Measurements from ENCODE around the gene THSD4.

Gene THSD4

DNA sequence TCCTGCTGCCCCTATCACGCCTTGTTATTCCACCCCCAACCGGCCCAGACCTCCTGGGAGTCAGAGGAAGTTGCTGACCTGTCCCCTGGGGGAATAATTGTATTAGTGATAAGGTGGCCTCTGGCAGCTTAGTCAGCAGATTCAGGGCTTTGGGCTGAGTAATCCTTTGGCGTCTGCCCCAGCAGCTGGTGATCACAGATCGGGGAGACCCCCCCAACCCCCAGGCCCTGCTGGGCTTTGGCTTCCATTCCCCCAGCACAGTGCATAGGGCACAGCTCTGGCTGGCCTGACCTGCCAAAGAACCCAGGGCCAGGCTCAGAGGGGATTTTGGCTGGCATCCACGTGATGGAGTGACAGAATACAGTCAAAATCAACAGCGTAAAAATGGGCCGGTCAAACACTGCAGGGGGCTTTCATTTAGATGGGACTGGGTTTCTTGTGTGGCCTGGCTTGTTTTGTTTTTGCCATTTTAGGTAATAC lies 691.2 kb downstream of the THSD4 start:
- no peak for DNase-seq (ENCODE audit: low read depth in 2 of 2)

DNA sequence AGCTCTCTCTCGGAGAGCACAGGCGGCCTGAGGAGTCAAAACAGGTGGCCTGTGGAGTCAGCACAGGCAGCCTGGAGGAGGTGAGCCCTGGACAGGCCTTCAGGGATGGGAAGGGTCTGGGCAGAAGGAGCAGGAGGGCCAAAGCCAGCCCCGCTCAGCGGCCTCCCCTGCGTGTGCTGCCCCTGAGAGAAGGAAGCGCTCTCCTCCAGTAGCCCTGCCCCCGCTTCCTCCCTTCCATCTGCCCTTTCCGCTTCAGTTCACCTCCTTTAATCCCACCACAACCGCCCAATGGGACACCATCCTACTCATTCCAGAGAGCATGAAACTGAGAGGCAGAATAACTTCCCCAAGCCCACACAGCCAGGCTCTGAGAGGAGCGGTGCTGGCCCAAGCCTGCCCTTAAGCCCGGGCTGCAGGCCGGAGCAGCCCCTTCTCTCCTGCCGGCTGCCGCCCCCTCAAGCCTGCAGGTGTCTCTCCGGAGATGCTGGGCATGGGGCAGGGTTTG lies 691.9 kb downstream of the THSD4 start:
- DNase-seq (ENCODE audit: low read depth in 2 of 2) = no peak

DNA sequence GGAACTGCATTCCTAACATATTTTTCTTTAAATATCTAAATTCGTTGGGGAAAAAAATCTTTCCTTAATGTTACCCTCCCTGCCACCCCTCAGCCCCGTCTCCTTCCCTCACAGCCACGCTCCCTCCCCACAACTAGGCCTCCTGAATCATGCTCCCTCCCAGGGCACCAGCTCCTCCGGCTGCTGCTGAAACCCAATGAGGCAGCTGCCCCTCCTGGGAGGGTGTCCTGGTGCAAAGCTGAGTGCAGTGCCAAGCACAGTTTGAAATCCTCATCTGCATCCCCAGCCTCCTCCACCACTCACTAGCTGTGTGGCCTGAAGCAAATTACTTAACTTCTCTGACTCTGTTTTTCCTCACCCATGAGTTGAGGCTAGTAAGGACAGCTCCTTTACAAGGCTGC lies 692.4 kb downstream of the THSD4 start:
- DNase-seq (ENCODE audit: low read depth in 2 of 2) = no peak

DNA sequence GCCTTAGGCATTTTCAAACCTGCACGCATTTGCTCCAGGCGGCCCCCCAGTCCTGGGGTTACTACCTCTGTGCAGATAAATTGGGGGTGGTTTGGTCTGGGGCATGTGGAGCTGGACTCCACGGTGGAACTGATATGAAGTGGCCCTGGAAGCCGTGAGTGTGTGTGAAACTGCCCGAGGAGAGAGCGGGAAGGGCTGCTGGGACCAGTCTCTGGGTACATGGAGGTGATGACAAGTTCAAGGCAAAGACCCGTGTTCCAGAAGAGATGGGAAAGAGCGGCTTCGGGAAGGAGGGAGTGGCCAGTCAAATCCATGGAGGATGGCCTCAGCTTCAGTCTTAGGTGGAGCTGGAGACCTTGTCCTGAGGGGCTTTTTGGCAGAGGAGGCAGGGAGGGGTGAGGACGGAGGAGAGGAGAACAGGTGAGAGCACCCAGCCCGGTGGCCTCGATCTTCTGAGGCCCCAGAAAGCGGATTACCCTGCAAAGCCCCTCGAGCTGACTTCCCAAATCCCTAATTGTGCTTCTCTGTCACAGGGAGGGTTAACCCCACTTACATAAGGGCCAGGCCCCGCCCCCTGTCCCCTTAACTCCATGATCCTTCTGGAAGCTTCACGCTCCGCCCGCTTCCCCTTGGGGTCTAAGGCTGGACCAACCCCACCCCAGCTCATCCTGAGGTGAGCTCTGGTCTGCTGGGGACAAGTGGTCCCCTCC lies 693.2 kb downstream of the THSD4 start:
- DNase-seq (ENCODE audit: low read depth in 2 of 2) = no peak

DNA sequence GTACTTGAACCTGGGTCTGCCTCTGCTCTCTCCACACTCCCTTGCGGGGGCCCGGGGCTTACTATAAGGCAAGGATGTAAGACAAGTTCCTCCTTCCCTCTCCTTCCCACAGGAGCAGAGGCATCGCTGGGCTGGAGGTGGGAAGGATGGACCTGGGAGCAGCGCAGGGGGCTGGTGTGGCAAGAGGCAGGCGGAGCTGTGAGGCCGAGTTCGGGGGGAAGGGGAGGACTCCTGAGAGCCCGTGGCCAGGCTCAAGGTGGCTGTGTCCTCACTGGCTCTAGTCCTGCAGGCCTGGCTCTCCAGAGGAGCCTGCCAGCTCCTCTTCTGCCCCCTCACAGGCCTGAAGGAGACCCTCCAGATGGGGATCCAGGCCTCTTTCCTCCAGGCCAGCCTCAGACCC lies 694.1 kb downstream of the THSD4 start:
- no peak for DNase-seq (ENCODE audit: low read depth in 2 of 2)

DNA sequence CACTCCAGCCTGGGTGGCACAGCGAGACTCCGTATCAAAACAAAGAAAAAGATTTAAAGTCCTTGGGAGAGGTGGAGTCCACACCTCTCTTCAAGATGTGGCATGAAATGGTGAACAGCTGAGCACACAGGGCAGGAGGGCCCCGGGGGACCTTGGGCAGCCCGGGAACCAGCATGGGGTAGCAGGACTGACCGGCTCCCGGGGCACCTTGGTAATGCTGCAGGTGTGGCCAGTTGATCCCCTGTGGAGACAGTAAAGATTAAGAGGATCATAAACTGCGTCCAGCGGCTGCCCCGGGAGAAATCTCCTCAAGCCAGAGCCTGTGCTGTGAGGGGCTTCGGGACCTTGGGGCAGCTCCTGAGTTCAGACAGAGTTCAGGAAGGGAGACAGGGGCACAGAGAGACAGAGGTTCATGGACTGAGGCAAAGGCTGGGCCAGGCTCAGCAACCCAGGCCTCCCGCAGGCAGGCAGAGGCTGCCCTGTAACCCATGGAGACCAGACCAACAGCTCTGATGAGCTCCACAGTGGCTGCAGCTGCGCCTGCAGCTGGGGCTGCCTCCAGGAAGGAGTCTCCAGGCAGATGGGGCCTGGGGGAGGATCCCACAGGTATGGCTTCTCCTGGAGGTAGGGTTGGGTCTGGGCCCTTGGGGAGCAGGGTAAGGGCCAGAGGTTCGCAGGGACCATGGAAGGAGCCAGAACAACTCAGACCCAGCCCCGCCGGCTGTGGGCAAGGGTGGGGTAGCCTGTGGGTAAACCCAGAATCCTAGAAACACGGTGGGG lies 695.2 kb downstream of the THSD4 start, which contains the start of gene NR2E3:
NR2E3 (plus strand) TSS at position 299 of the 780 bp plus-strand sequence; CDS start at position 489, 190 bp downstream.
- DNase-seq (ENCODE audit: low read depth in 2 of 2) = no peak

DNA sequence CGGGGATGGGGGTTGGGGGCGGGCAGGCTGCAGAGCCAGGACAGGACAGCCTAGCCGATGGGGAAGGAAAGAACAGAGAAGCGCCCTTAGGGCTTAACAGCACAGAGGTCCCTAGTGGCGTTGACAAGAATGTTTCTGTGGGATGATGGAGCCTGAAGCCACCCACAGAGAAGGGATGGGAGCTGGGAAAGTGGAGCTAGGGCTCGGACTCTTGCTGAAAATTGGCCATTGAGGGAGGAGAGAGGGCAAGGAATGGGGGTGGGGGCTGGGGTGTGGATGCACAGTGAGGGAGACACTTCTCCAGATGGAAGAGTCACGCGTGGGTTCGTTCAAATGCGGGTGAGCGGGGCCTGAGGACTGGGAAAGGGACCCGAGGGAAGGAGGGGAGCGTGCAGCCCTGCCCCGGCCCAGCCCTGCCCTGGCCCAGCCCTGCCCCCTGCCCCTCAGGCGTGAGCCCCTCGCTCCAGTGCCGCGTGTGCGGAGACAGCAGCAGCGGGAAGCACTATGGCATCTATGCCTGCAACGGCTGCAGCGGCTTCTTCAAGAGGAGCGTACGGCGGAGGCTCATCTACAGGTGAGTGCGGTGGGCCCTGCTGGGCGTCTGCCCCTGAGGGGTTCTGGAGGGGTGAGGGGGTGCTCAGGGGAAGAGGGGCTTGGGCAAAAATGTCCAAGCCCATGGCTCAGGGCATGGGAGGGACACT lies 695.9 kb downstream of the THSD4 start:
- no peak for DNase-seq (ENCODE audit: low read depth in 2 of 2)

DNA sequence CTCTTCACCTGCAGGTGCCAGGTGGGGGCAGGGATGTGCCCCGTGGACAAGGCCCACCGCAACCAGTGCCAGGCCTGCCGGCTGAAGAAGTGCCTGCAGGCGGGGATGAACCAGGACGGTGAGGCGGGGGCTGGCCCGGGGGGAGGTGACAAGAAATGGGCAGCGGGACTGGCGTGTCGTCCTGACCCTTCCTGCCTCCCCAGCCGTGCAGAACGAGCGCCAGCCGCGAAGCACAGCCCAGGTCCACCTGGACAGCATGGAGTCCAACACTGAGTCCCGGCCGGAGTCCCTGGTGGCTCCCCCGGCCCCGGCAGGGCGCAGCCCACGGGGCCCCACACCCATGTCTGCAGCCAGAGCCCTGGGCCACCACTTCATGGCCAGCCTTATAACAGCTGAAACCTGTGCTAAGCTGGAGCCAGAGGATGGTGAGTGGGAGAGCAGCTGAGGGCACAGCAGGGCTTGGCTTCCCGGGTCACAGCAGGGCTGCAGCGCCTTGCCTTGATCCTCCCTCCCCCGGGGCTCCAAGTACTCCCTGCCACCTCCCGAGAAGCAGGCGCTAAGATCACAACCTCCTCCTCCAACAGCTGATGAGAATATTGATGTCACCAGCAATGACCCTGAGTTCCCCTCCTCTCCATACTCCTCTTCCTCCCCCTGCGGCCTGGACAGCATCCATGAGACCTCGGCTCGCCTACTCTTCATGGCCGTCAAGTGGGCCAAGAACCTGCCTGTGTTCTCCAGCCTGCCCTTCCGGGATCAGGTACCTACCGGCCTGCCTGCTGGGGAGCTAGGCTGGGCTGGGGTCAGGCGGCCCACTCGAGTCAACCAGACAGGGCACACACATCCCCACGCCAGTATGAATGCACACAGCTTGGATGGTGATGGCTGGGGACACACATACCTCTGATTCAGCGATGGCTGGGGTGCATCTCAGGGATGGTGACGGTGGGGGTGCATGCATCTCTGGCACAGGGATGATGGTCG lies 696.8 kb downstream of the THSD4 start:
- DNase-seq (ENCODE audit: low read depth in 2 of 2) = no peak

DNA sequence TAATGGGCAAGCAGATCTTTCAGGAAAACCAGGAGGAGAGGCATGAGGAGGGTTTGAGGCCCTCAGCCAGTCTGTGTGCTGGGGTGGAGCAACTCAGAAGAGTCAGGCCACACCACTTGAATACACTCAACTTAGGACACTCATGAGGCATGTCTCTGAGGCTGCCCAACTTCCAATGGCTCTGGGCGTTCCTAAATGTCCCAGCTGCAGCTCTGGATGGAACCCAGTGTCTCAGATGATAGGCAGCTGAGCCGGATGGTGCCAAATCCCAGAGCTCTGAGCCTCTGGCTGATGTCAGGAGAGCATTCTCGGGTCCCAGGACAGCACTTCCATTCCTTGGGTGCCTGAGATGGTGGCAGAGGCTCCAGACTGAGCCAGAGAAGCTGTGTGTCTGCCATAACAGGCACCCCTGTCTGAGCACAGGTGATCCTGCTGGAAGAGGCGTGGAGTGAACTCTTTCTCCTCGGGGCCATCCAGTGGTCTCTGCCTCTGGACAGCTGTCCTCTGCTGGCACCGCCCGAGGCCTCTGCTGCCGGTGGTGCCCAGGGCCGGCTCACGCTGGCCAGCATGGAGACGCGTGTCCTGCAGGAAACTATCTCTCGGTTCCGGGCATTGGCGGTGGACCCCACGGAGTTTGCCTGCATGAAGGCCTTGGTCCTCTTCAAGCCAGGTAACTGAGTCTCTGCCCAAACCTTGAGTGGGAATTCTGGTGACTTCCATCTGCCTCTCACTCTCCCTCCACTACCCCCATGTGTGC lies 697.9 kb downstream of the THSD4 start:
- no peak for DNase-seq (ENCODE audit: low read depth in 2 of 2)

DNA sequence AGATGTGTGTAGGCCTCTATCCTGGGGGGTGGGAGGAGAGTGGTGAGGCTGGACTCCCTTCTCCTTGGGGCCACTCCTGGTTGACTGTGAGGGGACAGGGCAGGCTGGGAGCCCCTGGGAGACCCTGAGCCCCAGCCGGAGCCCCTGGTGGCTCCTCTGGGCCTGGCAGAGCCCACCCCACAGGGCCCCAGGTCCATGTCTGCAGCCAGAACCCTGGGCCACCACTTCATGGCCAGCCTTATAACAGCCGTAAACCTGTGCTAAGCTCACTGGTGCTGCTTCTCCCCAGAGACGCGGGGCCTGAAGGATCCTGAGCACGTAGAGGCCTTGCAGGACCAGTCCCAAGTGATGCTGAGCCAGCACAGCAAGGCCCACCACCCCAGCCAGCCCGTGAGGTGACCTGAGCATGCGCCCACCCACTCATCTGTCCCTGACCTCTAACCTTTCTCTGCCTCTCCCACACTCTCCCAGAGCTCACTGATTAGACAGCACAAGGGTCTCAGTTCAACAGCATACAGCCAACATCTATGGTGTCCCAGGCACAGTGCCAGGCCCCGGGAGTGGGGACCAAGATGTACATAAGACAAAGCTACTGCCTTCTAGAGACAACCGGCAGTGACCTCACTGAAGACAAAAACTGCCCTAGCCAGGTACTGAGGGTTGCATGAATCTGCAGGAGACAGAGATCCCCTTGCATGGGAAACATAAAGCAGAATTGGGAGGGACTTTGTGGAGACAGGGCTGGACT lies 698.6 kb downstream of the THSD4 start:
- DNase-seq (ENCODE audit: low read depth in 2 of 2) = no peak

DNA sequence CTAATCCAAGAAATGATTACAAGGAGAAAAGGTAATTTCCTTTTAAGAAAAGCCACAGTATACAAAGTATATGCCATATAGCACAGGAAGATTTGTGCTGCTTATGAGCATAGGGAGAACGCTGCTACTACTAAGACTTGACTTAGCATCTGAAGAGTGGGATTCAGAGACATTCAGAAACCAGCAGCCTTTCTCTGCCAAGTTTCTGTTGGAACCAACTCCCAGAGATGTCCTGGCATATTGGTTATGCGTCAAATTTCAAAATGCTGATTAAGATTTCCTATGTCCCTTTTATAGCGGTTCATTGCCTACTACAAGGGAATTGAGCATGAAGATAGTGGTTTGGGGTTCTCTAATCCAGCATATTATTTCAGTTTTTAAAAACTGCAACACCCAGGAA lies 700.0 kb downstream of the THSD4 start:
- DNase-seq (ENCODE audit: low read depth in 2 of 2) = no peak

DNA sequence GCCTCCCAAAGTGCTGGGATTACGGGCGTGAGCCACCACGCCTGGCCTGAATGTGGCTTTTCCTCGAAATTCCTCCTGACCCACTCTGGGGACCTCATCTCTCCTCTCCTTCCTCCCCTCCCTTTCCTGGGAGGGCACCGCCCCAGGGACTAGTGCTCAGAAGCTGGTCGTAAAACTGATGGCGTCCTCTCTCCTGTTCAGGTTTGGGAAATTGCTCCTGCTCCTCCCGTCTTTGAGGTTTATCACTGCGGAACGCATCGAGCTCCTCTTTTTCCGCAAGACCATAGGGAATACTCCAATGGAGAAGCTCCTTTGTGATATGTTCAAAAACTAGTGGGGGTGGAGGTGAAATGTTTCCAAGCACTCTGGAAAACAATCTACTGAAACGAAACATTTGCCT lies 702.1 kb downstream of the THSD4 start:
- no peak for DNase-seq (ENCODE audit: low read depth in 2 of 2)

DNA sequence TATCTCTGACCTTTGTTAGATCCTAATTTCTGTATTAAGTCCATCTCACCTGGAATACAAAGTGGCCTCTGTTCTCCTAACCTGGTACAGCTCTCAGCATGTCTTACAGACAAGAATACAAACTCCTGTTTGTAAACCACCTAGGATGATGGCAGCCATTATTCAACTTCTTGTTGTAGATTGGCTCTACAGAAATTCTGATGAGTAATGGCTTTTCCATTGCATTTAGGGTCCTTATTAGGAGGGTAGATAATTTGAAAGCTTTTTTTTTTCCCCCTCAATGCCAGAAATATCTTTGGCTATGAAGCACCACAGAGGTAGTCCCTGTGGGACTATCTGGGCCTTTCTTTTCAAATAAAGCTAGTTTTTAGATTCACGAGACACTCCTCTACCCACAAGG lies 704.9 kb downstream of the THSD4 start:
- no peak for DNase-seq (ENCODE audit: low read depth in 2 of 2)

DNA sequence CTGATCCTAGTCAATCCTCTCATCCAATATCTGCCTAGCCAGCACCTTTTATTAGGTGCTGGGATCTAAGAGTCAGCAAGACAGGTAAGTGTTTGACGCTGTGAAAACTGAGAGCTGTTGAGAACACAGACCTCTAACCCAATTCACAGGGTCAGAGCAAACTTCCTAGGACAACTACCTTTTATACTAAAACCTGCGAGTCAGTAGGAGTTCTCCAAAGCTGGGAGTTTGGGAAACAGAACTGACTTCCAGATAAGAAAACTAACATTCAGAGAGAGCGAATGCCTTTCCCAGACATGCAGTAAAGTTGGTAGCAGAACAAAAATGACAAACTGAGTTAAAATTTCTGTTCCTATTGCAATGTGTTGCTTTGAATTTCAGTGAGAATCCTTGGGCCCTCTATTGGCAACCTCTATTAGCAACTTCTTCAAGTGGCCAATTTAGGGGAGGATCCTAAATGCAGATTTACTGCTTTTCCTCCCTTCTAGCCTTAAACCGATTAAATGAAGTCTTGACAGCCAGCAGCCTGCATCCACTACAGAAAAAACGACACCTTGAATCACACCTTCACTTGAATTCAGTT lies 706.4 kb downstream of the THSD4 start:
- DNase-seq (ENCODE audit: low read depth in 2 of 2) = no peak

DNA sequence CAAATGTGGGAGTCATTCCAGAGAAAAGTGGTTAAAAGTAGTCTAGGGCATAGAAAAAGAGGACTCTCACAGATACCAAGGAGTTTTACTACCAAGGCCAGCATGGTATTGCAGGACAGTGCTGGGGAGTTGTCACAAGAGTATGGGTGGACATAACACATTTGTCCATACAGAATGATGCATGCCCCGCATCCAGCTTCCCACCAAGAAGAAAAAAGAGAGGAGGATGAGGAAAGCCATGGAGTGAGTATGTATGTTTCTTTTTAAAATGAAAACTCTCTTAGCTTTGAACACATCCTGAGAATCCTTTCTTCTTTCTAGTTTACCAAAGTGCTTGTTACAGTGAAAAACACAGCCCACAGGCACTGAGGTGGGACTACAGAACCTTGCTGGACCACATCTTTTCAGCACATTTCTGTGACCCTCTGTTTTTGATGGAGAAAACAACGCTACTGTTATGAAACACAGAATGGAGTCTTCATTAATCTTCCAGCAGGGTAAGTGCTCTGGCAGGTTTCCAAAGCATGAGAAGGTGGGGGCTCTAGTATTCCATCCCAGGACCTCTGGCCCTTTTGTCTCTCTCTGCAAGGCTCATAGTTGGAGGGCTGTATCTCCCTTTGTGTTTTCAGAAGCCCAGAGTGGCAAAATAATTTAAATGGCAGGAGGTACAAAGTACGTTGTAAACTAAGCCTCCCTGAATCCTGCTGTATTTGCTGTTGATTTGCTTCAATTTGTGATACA lies 707.8 kb downstream of the THSD4 start:
- no peak for DNase-seq (ENCODE audit: low read depth in 2 of 2)

DNA sequence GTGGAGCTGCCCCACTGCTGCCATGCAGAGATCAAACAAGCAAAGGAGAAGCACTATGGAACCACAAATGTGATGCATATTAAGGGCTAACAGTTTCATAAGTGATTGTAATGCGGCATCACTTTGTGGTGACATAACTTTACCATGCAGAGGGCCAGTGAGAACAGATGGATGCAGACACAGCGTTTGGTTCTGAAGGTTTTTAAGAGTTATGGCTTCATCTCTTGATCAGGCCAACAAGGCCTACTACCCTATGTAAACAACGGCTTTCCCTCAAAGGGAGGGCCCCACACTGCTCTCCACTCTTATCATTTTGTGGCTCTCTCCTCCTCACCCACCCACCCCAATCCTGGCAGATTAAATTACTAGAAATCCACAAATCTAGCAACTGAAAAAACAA lies 708.5 kb downstream of the THSD4 start:
- no peak for DNase-seq (ENCODE audit: low read depth in 2 of 2)

DNA sequence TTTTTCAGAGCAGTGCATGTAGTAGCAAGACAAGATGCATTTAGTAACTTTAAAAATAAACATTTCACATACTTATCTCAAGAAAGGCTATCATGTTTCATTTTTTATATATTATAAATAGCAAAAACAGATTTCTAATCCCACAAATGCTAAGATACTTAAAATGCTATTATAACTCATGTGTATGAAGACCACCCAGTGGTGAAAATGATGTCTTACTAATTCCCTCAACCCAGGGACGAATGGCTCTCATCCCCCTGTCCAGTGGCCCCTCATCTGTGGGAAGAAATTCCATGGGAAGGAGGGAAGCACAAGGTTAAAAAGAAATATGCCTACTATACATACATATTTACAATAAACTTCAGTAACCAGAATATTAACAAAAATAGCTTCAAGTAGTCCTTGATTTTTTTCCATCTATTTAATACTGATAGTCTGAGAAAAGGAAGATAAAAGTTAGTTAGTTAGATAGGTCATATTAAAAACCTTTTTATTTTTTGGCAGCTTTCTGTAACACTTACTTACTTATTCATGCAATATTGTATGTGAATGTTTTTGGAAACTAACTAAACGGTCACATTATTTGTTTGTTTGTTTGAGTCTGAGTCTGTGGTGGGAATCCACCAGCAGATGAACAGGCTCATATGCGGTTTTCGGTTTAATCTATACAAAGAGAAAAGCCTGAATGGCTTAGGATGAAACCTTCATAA lies 709.9 kb downstream of the THSD4 start:
- DNase-seq (ENCODE audit: low read depth in 2 of 2) = no peak

DNA sequence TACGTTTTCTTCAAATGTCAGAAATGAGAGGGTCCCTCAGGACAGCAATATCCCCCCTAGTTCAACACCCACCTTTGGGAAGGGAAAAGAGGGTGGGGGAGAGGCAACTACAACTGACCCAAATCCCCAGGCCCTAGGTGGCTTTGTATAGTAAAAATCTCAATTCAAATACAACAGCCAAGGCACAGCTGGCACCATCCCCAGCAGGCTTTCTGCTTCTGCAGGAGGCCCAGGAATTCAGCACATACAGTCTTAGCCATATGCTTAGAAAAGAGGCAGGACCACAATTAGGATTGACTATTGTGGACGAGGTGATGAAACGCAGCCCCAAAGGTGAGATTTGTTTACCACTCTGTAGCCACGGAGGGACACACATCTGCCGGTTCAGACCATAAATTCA lies 710.9 kb downstream of the THSD4 start:
- DNase-seq (ENCODE audit: low read depth in 2 of 2) = no peak
